ENCODE measurements around the gene TMEM190.
"Not testable (repeated sequence)": the region's sequence is repeated elsewhere in the genome, so short reads cannot be mapped to it uniquely, and the experiment has no call there.

TMEM190 gene

GRCh38 chr19:55421281-55421680, 44.7 kb downstream of the TMEM190 start:
- H3K4me1 ChIP-seq; H3K27me3 ChIP-seq (ENCODE audit: low read depth); DNase-seq (ENCODE audit: low spot score in 2 of 2); H3K9me3 ChIP-seq; H3K4me3 ChIP-seq; H3K36me3 ChIP-seq (replicated peaks); in situ Hi-C loops (cut with MboI; ENCODE audit: low sequenced_read_pairs): not testable (repeated sequence)

GRCh38 chr19:55423225-55424005, 46.8 kb downstream of the TMEM190 start:
- Histone ChIP-seq H3K4me1 (no peaks in the 10 kb centered on the region), H3K36me3 (replicated peaks) (no peaks in the 10 kb centered on the region), H3K4me3 (no peak overlapping the region), H3K27me3 (ENCODE audit: low read depth) (no peaks in the 10 kb centered on the region; the same call in 1 of the 2 replicates), H3K9me3 (no peaks in the 10 kb centered on the region)
- in situ Hi-C loops (cut with MboI; ENCODE audit: low sequenced_read_pairs), result no loop called here
- DNase-seq (ENCODE audit: low spot score in 2 of 2), result no peak

DNA sequence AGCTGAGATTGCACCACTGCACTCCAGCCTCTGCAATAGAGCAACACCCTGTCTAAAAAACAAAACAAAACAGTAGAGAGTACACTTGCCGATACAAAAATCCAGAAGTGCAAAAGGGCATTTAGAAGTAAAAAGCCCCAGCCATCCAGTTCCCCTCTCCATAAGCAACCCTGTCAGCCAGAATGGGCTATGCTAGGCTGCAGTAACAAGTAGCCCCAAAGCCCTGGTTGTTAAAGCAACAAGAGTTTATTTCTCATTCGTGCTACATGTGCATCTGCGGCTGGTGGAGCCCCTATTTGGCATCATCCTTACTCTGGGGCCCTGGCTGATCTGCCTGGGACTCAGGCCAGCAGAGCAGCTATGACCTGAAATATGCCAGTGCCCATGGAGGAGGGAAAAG, 47.9 kb downstream of the TMEM190 start:
- Histone ChIP-seq H3K4me3 (no peak overlapping the region), H3K36me3 (replicated peaks) (no peaks in the 10 kb centered on the region), H3K4me1 (no peaks in the 10 kb centered on the region), H3K9me3 (no peaks in the 10 kb centered on the region), H3K27me3 (ENCODE audit: low read depth) (no peaks in the 10 kb centered on the region; the same call in 1 of the 2 replicates)
- DNase-seq (ENCODE audit: low spot score in 2 of 2), result no peak
- in situ Hi-C loops (cut with MboI; ENCODE audit: low sequenced_read_pairs), result no loop called here

DNA sequence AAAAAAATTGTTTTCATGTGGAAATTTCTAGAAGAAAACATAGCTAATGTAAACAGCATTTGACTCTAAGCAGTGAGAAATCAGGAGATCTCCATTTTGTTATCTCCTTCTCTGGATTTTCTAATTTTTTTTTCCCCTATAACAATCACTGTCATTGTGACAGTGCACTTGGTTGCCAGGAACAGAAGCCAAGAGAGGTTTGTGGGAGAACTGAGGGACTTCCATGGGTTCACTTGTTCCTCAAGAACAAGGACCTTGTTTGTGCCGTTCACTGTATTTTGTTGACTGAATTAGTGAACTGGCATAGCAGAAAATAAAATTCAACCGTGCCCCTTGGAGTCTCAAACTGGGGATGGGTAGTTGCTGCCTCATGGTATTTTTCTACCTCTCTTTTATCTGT, 49.4 kb downstream of the TMEM190 start:
- in situ Hi-C loops (cut with MboI; ENCODE audit: low sequenced_read_pairs), result no loop called here
- H3K27me3 ChIP-seq (ENCODE audit: low read depth), result no peaks in the 10 kb centered on the region; the same call in 1 of the 2 replicates

More for the DNA sequence above, 49.4 kb downstream of the TMEM190 start:
- Histone ChIP-seq H3K9me3 (no peaks in the 10 kb centered on the region), H3K36me3 (replicated peaks) (no peaks in the 10 kb centered on the region), H3K4me3 (no peak overlapping the region), H3K4me1 (no peaks in the 10 kb centered on the region)
- no peak for DNase-seq (ENCODE audit: low spot score in 2 of 2)

All from HAP-1 (cell line).